Daoy (cell line): ENCODE measurements around the gene ALOX12B. TPM values are rescaled to one million over a fixed set of nuclear protein-coding genes. Genes with fewer than 3 reads are reported as not detected.
A peak's percentile ranks its signal among the peaks of the same experiment; 100 is the strongest.
"Not testable (repeated sequence)": the region's sequence is repeated elsewhere in the genome, so short reads cannot be mapped to it uniquely, and the experiment has no call there.

Experiments
- DNase-seq: peaks from one replicate; pipeline ENCODE4 v3.0.0-alpha.2; 2015; ENCODE audit warnings: low read depth
- total RNA-seq: library from RNA; depleted of rRNA; stranded (reverse); fragments of >200 nt; shearing (Covaris generic); gene quantifications from 2 replicates; pipeline ENCODE4 v1.2.3, GENCODE V29; 2014

ALOX12B gene
- total RNA-seq, 1 experiment from 2014 or later: not detected

DNA sequence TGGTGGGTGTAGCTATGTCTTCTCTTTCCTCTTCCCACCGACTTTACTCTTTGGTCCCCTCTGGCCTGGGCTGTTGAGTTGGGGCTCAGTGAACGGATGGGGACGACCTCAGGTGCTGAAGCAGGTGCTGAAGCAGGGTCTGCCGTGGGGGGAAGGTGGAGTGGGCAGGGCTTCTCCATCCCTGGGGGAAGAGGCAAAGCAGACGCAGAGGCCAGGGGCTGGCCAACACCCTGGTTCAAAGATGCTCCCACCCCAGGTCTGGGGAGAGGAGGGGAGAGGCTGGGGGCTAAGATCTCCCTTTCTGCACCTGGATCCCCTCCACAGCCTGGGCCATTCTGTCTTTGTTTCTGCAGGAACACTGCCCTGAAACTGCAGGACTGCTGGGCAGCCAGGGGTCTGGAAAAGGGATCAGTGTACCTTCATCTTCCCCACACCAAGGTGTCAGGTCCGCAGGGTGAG, 22.9 kb downstream of the ALOX12B start:
- DNase-seq: no peak

DNA sequence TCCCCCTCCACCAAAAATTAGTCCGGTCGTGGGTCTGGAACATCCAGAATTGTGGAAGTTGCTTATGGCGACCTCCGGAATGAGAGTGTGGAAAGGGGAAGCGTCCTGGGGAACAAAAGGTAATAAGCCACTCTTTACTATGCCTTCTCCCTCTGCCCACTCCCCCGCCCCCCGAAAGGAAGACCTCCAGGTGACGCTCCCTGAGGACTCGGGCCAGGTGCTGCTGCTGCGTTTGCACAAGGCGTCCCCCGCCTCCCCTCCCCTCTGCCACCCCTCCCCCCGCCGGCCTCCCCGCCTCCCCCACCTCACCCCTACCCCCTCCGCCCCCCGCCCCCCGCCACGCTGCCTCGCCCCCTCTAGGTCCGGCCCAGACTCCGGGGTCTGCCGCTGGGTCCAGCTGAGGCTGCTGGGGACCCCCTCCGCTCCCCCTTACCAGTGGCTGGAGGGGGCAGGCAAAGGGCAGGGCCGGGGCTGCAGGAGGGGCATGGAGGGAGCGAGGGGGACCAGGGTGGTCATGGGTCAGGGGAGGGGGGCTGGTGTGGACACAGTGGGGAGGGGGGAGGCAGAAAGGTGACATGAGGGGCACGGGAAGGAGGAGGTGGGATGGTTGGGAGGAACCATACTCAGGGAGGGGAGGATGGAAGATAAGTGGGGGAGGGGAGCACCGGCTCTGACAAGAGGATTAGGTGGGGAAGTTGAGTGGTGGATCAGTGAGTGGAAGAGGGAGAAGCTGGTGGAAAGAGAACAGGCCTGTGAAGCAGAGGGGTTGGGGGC, 23.6 kb downstream of the ALOX12B start:
- DNase-seq: no peak

DNA sequence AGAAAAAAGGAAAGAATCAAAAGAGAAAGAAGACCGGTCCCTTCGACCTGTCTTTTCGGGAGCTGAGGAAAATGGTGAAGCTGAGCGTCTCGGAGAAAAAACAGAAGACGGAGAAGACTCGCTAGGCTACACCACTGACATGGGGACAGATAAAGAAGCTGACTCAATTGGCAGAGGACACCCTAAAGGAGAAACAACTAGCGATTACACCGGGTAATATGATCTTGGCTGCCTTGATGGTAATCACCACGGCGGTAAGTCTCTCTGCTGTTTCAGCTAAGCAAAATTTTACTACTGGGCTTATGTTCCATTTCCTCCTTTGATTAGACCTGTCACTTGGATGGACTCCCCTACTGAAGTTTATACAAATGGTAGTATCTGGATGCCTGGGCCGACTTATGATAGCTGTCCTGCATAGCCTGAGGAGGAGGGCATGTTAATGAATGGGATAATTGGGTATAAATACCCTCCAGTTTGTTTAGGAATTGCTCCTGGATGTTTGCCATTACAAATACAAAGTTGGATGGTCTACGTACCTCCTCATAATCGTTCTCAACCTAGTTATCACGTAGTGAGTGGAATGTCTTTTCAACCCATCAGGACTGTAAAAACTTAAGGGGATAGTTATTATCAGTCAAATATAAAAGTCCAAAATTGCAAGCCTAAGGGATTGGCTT, 24.6 kb downstream of the ALOX12B start:
- no peak for DNase-seq

DNA sequence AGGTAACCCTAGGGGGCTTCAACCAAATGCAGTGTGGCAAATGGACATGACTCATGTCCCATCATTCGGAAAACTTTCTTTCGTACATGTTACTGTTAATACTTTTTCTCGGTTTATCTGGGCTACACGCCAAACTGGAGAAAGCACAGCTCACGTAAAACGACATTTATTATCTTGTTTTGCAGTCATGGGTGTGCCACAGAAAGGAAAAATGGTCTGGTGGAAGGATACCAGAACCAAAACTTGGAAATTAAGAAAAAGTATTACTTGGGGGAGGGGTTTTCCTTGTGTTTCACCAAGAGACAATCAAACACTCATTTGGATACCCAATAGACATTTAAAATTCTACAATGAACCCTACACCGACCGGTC, 25.1 kb downstream of the ALOX12B start:
- no peak for DNase-seq

DNA sequence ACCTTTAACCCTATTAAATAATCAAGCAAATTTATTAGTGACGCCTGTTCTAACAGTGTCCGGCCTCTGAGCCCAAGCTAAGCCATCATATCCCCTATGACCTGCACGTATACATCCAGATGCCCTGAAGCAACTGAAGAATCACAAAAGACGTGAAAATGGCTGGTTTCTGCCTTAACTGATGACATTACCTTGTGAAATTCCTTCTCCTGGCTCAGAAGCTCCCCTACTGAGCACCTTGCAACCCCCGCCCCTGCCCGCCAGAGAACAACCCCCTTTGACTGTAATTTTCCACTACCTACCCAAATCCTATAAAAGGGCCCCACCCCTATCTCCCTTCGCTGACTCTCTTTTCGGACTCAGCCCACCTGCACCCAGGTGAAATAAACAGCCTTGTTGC, 25.7 kb downstream of the ALOX12B start:
- DNase-seq: not testable (repeated sequence)

DNA sequence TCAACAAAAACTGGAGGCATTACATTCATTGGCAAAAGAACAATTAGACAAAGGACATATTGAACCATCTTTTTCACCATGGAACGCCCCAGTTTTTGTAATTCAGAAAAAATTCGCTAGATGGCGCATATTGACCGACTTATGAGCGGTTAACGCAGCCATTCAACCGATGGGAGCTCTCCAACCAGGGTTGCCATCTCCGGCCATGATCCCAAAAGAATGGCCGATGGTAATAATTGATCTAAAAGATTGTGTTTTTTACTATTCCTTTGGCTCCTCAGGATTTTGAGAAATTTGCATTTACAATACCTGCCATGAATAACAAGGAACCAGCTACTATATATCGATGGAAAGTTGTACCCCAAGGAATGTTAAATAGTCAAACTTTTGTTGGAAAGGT, 27.2 kb downstream of the ALOX12B start:
- DNase-seq: peak; percentile 47

DNA sequence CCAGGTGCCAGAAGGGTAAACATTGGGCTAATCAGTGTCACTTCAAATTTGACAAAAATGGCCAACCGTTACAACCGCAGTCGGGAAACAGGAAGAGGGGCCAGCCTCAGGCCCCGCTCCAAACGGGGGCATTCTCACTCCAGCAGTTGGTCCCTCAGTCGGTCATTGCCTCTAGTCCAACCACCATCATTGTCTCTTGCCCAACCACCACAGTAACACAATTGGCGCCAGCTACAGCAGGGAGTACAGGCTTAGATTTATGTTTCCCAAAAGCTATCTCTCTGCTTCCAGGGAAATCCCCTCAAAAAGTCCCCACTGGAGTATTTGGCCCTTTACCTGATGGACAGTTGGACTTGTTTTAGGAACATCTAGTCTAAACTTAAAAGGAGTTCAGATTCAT, 28.4 kb downstream of the ALOX12B start:
- no peak for DNase-seq

DNA sequence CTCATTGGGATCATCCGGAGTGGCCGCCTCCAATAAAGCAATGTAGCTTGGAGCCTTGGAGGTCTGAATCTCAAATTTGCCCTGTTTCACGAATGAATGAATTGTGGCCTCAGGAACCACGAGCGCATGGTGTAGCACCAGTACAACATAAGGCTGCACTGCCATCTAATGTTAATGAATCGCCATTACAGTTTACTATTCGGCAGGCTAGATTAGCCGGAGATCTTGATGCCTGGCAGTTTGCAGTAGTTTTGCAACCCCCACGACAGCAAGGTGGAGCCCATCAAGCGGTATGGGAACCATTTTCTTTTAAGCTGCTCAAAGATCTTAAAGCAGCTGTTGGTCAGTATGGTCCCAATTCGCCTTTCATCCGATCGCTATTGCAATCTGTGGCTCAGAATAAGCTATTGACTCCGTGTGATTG, 29.8 kb downstream of the ALOX12B start:
- DNase-seq: peak; percentile 69

DNA sequence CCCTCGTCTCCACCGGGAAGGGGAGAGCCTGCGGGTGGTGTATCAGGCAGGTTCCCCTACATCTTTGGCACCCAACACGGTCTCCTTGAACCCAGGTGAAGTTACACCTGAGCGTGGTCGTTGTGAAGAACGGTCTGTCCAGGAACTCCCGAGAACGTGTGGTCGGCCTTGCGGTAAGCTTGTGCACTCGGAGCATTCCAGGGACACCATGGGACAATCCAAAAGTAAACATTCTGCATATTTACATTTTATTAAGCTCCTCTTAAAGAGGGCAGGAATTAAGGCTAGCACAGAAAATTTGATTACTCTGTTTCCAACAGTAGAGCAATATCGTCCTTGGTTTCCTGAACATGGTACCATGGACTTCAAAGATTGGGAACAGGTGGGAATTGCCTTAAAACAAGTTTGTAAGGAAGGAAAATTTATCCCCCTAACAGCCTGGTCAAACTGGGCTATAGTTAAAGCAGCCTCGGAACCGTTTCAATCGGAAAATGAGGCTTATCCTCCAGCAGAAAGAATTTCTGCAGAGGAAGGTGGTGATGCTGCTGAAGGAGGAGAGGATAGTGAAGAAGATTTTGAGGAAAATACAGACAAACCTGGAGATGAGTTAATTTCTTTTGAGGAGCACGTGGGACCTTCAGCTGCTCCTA, 30.4 kb downstream of the ALOX12B start:
- no peak for DNase-seq

DNA sequence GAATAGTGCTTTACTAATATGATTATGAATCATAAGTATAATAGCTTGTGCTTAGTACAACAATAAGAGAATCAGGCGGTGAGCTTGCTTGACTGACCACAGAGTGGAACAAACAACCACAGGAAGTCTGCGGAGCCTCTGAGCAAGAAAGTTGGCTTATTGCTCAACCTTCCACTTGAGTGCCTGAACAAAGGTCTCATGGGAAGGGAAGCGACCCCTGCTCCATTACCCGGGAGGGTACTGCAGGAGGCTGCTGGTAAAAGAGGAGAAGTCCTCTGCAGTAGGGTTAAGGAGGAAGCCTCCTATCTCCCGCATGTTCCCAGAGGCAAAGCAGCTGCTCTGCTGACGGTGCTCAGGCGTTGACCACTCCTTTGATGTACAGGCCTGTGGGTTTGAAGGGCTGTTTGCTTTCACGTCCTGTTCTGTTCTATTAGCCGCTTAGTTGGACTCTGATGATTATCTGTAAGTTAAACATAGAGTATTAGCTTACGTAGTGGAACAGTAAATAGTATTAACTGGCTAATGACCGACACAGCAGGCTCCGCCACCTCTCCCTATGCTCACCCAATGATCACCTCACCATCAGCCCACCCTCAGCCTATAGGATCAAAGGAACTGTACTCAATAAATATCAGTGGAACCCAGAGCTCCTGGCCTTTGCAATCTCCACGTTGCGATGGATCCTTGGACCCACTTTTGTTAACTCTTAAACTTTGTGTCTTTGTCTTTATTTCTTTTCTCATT, 31.1 kb downstream of the ALOX12B start:
- DNase-seq: peak; percentile 51

DNA sequence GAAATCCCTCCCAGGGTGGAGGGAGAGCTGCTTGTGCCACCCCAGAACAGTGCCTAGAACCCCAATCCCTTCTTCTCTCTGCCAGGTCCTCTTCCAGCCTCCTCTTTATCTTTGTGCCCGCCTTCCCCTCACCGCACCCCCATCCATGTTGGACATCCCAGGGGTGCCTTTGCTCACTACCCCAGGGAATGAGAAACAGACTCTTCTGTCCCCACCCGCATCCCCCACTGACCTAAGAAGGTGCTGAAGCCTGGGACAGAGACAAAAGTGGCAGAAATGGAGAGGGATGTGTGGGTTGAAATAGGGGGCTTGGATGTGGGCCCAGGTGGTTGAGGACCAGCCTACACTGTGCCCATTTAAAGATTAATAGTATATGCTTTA, 31.7 kb downstream of the ALOX12B start:
- DNase-seq: no peak

DNA sequence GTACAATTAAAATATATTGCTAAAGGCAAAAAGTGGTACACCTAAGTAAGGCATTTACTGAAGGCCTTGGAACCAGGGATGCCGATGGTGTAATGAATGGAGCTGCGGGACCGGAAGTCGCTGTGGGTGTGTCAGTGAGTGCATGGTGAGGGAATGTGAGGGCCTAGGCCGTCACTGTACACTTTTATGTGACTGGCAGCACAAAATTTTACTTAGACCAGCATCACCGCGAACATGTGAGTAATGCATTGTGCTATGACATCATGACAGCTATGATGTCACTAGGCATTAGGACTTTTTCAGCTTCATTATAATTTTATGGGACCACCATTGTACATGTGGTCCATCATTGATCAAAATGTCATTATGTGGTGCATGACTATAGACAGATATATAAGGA, 33.9 kb downstream of the ALOX12B start:
- no peak for DNase-seq

DNA sequence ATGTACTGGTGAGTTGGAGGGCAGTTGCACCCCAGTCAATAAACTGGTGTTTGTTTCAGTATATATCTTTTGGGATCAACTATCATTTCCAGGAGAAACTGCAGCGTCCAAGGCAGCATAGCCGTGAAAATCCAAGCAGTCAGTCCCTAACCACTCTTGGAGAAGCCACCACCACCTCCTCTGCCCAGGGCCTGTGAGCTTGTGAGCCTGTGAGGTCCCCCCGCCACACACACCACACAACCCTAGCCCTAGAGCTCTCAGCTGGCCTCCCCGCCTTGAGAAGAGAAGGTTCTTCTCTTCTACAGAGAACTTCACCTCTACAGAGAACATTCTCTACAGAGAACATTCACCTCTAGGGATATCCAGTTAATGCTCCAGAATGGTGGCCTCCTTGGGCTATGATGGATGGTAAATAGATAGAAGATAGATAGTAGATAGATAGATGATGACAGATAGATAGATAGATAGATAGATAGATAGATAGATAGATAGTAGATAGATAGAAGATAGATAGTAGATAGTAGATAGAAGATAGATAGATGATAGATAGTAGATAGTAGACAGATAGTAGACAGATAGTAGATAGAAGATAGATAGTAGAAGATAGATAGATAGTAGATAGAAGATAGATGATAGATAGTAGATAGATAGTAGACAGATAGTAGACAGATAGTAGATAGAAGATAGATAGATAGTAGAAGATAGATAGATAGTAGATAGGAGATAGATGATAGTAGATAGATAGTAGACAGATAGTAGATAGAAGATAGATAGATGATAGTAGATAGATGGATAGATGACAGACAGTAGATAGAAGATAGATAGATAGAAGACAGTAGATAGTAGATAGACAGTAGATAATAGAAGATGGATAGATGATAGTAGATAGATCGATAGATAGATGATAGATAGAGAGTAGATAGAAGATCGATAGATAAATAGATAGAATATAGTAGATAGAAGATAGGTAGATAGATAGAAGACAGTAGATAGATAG, 35.0 kb downstream of the ALOX12B start:
- no peak for DNase-seq

DNA sequence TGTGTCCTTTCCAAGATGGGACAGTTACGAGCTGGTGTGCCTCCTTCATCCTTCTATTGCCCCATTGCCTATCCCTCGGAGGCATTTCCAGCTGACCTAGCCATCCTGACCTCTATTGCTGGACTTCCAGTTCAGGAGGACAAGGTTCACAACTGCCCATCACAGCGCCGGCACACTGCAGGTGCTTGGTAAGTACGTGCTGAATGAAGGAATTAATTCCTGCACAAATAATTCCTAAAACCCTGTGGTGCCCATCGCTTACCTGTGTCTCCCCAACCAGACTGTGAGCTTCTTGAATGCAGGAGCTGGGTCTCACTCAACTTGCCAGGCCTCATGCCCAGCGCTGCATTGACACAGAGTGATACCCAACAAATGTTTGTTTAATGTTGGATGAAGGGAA, 35.7 kb downstream of the ALOX12B start:
- DNase-seq: no peak

DNA sequence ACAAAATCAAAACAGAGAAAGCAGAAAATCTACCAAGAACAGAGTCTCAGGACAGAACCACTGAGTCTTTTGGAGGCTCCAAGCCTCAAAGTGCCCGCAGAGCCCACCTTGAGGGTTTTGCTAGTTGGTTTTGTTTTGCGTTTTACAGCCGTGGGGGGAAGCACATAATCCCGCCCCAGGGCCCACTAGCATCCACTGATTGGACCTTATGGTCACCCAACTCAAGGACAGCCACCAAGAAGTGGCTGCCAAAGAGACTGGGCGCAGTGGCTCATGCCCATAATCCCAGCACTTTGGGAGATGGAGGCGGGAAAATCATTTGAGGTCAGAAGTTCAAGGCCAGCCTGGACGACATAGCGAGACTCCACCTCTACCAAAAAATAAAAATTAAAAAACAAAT, 38.8 kb downstream of the ALOX12B start:
- DNase-seq: no peak

DNA sequence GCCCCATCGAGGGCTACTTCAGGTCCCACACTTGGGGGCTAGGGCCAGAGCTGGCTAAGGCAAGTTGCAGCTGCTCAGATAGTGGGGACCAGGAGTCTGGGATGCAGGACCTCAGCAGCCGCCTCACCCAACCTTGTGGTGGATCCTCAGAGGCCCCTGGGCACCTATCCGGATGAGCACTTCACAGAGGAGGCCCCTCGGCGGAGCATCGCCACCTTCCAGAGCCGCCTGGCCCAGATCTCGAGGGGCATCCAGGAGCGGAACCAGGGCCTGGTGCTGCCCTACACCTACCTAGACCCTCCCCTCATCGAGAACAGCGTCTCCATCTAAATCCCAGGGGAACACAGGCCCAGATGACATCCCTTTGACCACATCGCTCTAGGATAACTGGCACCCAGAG, 39.3 kb downstream of the ALOX12B start:
- DNase-seq: no peak

DNA sequence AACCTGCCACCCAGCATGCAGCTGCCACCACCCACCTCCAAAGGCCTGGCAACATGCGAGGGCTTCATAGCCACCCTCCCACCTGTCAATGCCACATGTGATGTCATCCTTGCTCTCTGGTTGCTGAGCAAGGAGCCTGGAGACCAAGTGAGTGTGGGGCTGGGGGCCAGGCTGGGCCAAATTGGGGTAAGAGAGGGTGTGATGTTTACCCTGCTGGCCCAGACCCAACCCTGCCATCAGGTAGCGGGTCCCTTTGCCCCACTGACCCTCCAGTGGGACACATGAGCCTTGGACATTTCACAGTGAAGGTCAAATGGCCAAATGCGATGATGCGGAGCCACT, 39.8 kb downstream of the ALOX12B start:
- no peak for DNase-seq

DNA sequence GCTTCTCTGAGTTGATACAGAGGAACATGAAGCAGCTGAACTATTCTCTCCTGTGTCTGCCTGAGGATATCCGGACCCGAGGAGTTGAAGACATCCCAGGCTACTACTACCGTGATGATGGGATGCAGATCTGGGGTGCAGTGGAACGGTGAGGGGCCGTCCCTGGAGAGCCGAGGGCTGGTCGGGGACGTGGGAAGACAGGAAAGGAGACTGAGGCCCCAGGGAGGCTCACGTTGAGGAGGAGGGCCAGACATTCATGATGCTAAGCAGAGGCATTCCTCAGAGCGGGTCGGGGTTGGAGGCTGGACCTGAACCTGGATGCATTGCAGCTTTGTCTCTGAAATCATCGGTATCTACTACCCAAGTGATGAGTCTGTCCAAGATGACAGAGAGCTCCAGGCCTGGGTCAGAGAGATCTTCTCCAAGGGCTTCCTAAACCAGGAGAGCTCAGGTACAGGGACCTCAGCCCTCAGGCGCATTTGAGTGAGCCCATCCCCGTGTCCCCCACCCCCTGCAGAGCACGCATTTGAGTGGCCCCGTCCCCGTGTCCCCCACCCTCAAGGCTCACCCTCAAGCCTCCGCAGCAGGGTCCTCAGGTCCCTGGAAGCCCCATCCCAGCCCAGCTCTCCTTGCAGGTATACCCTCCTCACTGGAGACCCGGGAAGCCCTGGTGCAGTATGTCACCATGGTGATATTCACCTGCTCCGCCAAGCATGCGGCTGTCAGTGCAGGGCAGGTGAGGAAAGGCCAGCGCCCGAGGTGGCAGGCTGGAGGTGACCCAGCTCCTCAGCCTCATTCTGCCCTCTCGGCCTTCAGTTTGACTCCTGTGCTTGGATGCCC, 40.4 kb downstream of the ALOX12B start:
- DNase-seq: no peak

DNA sequence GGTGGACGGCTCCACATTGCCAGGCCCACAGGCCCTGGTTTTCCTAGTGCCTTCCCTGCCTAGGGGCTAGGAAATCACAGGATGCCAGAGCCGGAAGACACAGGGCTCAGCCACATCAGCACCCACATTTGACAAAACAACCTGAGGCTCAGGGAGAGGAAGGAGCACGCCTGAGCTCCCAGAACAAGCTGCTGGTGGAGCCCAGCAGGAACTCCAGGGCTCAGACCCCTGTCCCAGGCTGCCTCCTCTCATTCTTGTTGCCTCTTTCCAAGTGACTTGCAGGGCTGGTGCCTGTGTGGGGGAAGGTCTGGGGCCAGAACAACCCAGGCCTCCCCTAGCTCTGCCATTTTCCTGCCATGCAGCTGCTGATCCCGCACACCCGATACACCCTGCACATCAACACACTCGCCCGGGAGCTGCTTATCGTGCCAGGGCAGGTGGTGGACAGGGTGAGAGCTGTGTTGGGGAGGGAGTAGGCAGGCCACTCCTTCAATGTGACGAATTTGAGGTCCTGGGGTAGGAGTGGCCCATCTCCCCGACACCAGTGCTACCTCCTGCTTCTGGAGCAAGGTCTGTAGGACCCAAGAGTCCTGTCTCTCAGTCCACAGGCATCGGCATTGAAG, 41.1 kb downstream of the ALOX12B start:
- no peak for DNase-seq
